DMS 273 (cell line): ENCODE results near the gene ASXL1.
"Not testable (repeated sequence)": the region's sequence is repeated elsewhere in the genome, so short reads cannot be mapped to it uniquely, and the experiment has no call there.

Experiments used
- DNase-seq: peaks from one replicate; lab custom pipeline; 2025; ENCODE audit not compliant: unreplicated experiment; lab: John Stamatoyannopoulos, UW

ASXL1 gene

DNA sequence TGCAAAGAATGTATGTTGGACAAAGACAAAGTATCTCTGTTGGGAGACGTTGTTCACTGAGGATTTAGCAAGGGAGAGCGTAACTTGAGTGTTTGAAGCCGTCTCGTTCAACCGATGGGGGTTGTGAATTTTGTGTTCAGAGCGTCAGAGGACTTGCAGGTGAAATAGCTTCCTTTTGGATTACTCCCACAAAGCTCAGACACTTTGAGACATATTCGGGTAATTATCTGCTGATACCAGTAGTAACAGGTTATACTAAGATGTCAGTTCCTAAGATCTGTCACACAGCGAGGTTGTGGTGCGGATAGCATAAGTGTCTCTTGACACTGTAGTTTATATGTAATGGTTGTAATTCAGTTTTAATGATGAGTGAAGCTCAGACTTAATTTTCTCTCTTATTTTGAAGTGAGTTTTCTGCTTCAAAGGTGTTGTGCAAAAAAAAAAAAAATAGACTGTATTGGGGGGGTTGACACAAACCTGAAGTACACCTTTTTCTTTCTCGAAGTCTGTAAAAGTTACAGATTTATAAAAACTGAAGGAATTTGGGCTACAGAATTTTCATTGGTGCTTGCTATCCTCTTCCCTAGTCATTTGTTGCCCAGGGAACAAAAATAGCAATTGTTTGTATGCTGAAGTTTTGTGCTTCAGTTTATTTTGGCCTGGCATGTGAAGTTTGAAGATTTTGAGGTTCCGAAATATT lies 1.7 kb downstream of the ASXL1 start:
- DNase-seq: peak; percentile 57

DNA sequence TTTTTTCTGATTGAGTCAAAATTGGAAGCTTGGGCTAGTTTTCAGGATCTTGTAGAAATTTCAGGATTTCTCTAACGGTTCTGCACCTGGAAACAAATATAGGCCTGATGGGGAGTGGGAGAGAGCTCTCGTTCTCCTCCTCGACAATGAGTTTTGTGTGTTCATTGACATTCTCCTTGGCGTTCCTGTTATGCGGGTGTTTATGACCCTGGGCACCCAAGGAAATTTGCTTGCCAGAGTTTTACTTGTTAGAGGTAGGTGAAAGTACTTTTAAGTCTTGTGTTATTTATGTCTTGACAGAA lies 2.2 kb downstream of the ASXL1 start:
- no peak for DNase-seq

GRCh38 chr20:32362901-32363364 lies 4.8 kb downstream of the ASXL1 start:
- no peak for DNase-seq

DNA sequence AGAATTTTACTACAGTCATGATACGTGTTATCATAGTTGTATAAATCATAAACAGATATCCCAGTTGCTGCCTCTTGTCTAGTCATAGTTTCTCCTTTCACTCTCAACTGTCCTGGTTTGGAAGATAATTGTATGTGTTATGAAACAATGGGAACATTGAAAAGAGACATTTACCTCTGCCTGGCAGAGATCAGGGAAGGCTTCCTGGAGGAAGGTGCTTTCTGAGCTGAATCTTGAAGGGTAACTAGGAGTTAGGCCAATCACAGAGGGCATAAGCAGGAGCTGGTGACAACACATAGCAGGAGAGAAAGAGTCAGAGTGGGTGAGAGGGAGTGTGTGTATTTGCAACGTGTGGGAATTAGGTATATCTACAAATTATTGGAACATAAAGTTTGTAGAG lies 5.4 kb downstream of the ASXL1 start:
- DNase-seq: no peak

- no peak for DNase-seq
Observed at GRCh38 chr20:32364554-32365208, 6.5 kb downstream of the ASXL1 start.

DNA sequence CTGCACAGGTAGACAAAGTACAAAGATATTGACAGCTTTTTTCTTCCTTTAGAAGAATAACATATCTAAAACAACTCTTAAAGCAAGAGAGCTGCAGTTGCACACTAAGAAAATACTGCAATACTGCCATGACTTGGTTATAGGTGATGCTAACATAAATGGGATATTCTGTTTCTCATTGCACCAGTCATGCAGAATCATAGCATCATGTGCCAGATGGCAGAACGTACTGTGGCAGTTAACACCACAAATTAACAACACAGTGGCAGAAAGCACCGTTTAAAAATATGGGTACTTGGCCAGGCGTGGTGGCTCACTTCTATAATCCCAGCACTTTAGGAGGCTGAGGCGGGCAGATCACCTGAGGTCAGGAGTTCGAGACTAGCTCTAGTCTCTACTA lies 7.4 kb downstream of the ASXL1 start:
- DNase-seq: peak; percentile 85

GRCh38 chr20:32366380-32366779 lies 8.2 kb downstream of the ASXL1 start:
- no peak for DNase-seq

GRCh38 chr20:32368323-32368722 lies 10.2 kb downstream of the ASXL1 start:
- DNase-seq: no peak

GRCh38 chr20:32368925-32369324 lies 10.8 kb downstream of the ASXL1 start:
- no peak for DNase-seq

DNA sequence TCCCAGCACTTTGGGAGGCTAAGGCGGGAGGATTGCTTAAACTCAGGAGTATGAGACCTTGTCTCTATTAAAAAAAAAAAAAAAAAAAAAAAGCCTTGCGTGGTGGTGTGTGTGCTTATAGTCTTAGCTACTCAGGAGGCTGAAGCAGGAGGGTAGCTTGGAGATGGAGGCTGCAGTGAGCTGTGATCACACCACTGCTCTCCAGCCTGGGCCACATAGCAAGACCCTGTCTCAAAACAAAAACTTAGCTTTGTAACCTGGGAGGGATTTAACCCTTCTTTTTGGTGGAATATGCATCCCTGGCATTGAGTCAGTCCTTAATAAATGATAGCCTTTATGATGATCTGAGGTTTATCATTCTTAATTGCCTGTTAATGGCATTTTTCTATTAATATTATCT lies 12.8 kb downstream of the ASXL1 start:
- DNase-seq: no peak

DNA sequence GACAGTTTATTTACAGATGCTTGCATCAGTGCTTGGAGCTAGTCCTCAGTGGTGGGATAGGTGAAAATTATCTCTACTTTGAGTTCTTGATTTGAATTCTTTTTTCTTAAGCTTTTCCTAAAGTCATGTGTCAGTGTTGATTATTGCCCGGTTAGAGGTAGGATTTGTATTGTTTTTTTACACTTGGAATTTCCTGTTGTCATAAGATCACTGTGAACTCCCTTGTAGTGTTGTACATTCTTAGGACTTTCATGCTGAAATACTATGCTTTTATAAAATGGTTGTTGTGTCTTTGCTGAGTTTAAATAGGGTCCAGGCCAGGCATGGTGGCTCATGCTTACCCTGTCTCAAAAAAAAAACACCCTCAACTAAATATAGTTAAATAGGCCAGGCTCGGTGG lies 20.3 kb downstream of the ASXL1 start:
- no peak for DNase-seq

DNA sequence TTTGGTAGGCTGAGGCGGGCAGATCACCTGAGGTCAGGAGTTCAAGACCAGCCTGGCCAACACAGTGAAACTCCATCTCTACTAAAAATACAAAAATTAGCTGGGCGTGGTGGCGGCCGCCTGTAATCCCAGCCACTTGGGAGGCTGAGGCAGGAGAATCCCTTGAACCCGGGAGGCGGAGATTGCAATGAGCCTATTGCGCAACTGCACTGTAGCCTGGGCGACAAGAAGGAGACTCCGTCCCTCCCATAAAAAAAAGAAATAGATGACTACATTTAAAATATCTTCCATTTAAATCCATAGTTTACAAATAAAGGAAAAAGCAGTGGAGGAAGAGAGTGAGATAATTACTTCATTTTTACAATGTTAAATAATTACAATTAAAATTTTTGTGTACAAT lies 21.9 kb downstream of the ASXL1 start:
- not testable (repeated sequence) for DNase-seq

- no peak for DNase-seq
Observed at GRCh38 chr20:32380745-32381144, 22.6 kb downstream of the ASXL1 start.

DNA sequence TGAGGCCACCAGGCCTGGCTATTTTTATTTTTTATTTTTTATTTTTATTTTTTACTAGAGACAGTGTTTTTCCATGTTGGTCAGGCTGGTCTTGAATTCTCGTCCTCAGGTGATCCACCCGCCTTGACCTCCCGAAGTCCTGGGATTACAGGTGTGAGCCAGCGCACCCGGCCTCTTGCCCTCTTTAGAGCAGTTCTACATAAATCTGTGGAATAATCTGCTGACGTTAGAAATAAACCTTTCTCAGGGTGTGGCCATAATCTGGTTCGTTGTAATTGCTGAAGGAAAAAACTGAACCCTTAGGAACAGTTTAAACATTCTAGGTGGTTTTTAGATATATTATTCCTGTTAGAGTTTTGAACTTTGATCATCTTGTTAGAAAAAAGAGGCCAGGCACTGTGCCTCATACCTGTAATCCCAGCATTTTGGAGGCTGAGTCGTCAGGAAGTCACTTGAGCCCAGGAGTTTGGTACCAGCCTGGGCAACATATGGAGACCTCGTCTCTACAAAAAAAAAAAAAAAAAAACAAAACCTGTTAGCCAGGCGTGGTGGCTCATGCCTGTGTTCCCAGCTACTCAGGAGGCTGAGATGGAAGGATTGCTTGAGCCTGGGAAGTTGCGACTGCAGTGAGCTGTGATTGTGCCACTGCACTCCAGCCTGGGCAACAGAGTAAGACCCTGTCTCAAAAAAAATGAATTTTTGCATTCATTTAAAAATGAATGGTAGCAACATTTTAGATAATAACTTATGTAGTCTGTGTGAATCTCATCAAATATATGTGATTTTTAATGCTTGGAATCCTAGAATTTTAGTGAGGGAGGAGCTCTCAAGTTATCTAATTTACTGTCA lies 24.2 kb downstream of the ASXL1 start:
- DNase-seq: peak; percentile 38

GRCh38 chr20:32383441-32383840 lies 25.3 kb downstream of the ASXL1 start:
- not testable (repeated sequence) for DNase-seq

DNA sequence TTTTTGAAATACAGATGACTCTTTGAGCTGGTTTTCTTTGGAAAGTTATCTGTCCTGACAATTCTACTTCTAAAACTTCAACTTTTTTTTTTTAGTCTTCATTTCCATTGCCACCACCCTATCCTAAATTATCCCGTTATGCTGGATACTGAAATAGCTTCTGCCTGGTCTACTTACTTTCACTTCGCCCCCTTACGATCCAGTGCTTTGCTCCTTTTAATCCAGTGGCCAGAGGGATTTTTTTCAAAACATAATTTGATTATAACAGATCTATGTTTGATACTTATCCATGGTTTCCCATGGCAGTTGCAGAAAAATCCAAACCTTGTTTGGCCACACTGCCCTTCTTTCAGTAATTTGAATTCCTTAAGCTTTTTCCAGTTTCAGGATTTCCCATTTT lies 27.4 kb downstream of the ASXL1 start:
- no peak for DNase-seq

GRCh38 chr20:32386091-32386490 lies 28.0 kb downstream of the ASXL1 start:
- no peak for DNase-seq

DNA sequence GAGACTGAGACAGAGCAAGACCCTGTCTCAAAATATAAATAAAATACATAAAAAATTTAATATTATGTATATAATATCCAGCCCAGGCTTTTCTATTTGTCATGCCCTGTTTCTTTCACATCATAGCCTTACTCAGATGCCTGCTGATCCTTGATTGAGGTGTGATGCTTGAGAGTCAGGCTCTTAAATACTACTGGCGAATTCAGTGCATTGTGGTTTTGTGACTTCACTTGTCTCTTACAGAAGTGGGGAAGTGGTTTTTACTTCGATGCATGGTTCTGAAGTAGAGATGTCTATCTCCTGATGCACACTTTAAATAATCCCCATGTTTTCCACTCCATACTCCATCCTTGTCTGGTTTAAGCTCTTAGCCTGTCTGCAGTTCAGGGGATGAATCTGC lies 29.1 kb downstream of the ASXL1 start:
- DNase-seq: no peak

DNA sequence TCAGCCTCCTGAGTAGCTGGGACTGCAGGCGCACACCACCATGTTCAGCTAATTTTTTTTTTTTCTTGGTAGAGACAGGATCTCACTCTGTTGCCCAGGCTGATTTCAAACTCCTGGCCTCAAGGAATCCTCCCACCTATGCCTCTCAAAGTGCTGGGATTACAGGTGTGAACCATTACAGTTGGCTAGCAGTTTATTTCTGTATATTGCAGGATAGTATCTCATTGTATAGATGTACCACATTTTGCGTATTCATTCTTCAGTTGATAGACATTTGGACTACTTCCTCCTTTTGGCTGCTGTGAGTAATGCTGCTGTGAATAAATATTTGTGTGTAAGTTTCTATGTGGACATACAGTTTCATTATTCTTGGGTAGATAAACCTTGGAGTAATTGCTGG lies 32.9 kb downstream of the ASXL1 start:
- DNase-seq: no peak

- DNase-seq: no peak
Observed at GRCh38 chr20:32395066-32395465, 36.9 kb downstream of the ASXL1 start.

DNA sequence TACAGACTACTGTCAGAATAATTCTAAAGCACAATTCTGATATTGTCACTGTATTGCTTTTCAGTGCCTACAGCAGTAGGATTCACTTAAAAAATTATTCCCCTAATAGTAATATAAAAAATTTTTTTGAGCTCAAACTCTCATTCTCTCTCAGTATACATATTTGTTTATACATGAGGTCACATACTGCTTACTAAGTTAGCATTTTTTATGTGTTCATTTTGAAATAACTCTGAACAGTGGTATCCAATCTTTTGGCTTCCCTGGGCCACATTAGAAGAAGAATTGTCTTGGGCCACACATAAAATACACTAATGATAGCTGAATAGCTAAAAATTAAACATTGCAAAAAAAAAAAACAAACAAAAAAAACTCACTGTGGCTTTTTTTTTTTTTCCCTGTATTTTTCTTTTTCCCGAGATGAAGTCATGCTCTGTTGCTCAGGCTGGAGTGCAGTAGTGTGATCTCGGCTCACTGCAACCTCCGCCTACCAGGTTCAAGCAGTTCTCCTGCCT lies 38.6 kb downstream of the ASXL1 start:
- DNase-seq: no peak

DNA sequence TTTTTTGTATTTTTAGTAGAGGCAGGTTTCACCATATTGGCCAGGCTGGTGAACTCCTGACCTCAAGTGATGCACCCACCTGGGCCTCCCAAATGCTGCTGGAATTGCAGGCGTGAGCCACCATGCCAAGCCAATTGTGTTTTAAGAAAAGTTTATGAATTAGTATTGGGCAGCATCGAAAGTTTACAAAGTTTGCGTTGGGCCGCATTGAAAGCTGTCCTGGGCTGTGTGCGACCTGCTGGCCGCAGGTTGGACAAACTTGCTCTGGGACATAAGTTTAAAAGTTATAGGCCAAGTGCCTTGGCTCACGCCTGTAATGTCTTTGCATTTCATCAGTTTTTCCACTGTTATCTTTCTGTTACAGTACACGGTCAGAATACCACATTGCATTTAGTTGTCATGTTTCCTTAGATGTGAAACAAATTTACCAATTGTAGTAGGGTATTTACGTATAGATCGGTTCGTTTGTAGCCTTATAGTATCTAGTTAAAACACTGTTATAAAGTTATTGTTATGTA lies 39.5 kb downstream of the ASXL1 start:
- DNase-seq: no peak
